GM12865 (cell line): ENCODE results near the gene ATG2A.
A peak's percentile ranks its signal among the peaks of the same experiment; 100 is the strongest.

ENCODE experiments used
- DNase-seq: peaks from one replicate; pipeline ENCODE4 v3.0.0; 2010; ENCODE audit warnings: low read depth
- H3K4me3 ChIP-seq: 2 replicates; pipeline ENCODE4 v1.5.1; 2011; ENCODE audit warnings: mild to moderate bottlenecking, low read depth, low read length, control low read depth
- TF ChIP-seq, protein P1 (sequence below): IDR thresholded peaks from 2 replicates; pipeline ENCODE4 v1.5.1; 2011; ENCODE audit warnings: low read length, control low read depth, low read depth, inconsistent platforms; ENCODE audit not compliant: insufficient read depth; ENCODE audit errors: missing control alignments

The ATG2A gene

DNA sequence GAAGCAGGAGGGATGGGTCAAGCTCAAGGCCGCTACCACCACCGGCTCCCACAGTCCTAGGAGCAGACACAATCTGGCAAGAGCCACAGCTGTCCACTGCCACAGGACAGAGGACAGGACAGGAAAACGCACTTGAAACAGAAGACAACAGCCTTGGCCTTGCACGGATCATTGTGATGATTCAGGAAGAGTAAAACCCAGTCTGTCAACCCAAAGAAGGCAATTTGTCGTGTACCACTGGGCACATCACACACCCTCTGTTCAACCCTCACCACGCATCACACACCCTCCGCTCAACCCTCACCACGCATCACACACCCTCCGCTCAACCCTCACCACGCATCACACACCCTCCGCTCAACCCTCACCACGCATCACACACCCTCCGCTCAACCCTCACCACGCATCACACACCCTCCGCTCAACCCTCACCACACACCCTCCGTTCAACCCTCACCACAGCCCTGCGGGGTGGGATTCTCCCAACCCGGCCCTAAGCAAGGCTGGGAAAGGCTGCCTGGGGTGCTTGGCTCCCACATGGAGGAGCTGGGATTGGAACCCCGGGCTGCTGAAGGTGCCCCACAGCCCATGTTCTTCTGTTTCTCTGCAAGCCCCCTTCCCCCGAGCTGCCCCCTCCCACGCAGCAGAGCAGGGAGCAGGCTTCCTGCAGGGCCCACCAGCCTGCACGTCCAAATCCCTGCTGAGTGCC is 61.3 kb downstream of the ATG2A start:
- H3K4me3 ChIP-seq = no peak overlapping the region
- TF ChIP-seq, protein P1, sequence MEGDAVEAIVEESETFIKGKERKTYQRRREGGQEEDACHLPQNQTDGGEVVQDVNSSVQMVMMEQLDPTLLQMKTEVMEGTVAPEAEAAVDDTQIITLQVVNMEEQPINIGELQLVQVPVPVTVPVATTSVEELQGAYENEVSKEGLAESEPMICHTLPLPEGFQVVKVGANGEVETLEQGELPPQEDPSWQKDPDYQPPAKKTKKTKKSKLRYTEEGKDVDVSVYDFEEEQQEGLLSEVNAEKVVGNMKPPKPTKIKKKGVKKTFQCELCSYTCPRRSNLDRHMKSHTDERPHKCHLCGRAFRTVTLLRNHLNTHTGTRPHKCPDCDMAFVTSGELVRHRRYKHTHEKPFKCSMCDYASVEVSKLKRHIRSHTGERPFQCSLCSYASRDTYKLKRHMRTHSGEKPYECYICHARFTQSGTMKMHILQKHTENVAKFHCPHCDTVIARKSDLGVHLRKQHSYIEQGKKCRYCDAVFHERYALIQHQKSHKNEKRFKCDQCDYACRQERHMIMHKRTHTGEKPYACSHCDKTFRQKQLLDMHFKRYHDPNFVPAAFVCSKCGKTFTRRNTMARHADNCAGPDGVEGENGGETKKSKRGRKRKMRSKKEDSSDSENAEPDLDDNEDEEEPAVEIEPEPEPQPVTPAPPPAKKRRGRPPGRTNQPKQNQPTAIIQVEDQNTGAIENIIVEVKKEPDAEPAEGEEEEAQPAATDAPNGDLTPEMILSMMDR = no peak
- no peak for DNase-seq

DNA sequence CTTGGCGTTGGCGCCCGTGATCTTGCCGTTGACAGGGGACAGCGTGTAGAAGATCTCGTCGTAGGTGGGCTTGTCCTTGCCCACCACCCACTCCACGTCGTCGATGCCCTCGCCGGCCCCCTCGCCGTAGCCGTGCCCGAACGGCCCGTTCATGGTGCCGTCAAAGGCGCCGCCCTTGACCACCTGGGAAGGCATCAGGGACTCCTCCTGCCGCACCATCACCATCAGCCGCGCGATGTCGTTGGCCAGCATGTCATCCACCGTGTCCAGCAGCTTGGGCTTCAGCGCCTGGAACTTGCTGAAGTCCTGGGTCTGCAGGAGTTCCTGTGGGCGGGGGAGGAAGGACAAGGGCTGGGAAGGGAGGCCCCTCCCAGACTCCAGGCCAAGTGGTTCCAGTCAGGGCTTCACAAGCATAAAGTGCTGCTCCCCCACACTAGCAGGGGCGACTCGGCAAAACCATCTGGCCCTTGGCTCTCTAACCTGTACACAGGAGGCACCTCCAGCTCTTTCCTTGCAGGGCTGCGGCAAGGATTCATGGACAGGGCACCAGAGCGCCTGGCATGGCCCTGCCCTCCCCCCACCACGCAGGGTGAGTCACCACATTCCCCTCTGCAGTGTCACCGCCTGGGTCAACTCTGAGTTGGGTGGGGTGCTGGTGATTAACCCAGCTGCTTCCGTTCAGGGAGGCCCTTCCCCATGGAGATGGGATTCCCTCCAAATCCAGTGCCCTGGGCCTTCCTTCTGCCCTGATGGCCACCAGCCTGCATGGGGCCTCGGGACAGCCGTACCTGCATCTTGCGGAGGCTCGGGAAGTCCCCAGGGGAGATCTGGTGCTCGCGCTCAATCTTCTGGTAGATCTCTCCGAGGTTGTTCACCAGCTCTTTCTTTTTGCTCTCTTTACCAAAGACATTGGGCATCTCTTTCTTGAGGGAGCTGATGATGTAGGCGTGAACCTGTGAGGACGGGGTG is 62.2 kb downstream of the ATG2A start:
- H3K4me3 ChIP-seq = no peak overlapping the region
- TF ChIP-seq, protein P1 = no peak
- no peak for DNase-seq

DNA sequence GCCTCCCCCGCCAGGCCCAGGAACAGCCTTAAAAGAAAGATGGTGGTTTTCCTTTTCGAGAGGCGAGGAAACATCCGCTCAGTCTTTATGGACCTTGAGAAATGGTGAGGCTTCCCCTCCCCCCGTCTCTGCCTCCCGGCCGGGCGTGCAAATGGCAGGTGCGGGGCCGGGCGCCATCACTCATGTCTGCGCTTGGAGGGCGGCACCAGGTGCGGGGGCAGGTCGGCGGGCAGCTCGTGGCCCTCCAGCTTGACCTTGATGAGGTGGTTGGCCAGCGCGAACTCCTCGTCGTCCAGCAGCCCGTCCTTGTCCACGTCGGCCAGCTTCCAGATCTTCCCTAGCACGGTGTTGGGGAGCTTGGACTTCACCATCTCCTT is 62.9 kb downstream of the ATG2A start:
- DNase-seq = no peak
- TF ChIP-seq, protein P1 = no peak
- H3K4me3 ChIP-seq = no peak overlapping the region

DNA sequence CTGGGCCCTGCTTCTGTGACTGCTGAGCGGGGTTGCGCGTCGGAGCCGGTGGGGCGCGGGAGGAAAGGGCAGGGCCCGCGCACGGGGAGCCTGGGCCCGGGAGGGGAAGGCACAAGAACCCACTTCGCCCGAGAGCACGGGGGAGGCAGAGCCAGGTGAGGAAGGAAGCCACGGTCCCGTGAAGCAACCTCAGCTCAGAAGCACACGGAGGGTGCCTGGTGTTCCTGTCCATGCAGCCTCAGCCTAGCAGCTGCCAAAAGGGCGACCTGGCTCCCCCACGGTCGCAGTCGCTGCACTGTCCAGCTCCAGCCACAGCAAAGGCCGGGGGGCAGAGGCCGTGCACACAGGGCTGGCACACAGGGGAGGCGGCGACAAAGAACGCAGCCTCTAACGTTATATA is 63.3 kb downstream of the ATG2A start:
- peak; percentile 33 for DNase-seq
- no peak overlapping the region; the same call in 1 of the 2 replicates for H3K4me3 ChIP-seq

DNA sequence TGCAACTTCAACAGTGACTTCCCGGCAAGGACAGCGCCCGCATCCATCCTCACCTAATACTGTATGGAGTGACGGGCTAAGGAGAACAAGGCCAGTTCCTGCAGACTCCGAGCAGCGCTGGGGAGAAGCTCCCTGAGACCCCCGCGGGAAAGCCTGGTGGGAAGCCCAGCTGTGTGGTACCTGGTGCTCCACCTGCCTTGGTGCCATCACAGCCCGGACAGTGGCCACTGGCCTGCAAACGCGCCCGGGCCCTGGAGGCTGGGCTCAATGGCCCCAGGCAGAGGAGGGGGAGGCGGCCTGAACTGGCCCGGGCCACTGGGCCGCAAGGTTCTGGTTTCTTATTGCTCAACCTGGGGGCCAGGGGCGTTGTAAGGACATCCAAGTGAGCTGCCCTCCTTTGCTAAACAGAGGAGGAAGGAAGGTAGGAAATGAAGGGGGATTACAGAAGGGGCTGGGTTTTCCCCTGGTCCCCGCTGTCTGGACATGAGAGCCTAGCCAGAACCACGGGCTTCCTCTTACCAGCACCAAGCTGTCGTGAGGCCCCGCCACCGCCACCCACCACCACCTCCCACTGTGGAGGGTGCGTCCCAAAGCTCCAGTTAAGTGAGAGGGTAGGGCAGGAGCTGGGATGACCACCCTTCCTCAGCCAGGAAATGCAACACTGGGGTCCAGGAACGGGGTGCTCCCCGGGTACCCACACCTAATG is 64.1 kb downstream of the ATG2A start:
- peak; percentile 66 for DNase-seq
- TF ChIP-seq, protein P1 = no peak

More for the DNA sequence above, 63.3 kb downstream of the ATG2A start:
- TF ChIP-seq, protein P1 = no peak

DNA sequence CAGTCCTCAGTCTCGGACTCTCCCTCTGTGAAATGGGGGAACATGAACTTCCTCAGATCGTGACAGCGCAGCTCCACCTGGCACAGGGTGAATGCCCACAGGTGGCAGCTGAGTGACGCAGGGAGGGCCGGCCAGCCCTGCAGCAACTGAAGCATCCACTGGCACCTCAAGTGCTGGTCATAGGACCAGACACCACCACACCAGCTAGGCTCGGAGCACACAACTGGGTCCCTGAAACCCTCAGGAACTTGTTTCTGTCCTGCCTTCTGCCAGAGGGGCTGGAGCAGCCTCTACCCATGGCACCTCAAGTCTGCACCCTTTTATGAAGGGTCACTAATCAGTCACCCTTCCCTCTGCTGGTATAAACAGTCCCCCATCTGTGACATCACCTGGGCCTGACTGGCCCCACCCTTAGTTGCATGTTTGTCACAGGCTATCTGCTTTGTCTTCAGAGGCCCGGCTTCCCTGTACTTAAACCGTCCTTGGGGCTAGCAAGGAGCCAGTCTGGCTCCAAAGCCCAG is 65.1 kb downstream of the ATG2A start:
- peak overlapping the region; percentile 19; the same call in 1 of the 2 replicates for H3K4me3 ChIP-seq
- TF ChIP-seq, protein P1 = no peak
- peak; percentile 76 for DNase-seq

More for the DNA sequence above, 64.1 kb downstream of the ATG2A start:
- 0 out of 2 replicates have a peak overlapping the region, but pooled peaks have one; percentile 19 for H3K4me3 ChIP-seq
